Fibroblast of lung (primary cell): Measurements from ENCODE around the gene MRPL45. TPM values are rescaled to one million over a fixed set of nuclear protein-coding genes. Genes with fewer than 3 reads are reported as not detected.

ENCODE experiments used
- DNase-seq, 2 donors: peaks; one replicate each; pipeline versions ENCODE4 v3.0.0 to v3.0.0-alpha.2; 2010; ENCODE audit warnings: low read depth in 2 of 2
- H2AFZ ChIP-seq: 2 replicates; pipeline ENCODE4 v1.5.1; 2012; ENCODE audit warnings: low read length, control low read depth, inconsistent platforms
- H3K27ac ChIP-seq: 2 replicates; pipeline ENCODE4 v1.5.1; 2011; ENCODE audit warnings: low read length, control low read depth; ENCODE audit not compliant: insufficient read depth
- H3K27me3 ChIP-seq: 2 replicates; pipeline ENCODE4 v1.5.1; 2011; ENCODE audit warnings: mild to moderate bottlenecking, low read length; ENCODE audit not compliant: control insufficient read depth, insufficient read depth
- H3K36me3 ChIP-seq: 2 replicates; pipeline ENCODE4 v1.5.1; 2011; ENCODE audit warnings: low read length; ENCODE audit not compliant: control insufficient read depth, insufficient read depth
- H3K4me1 ChIP-seq: 2 replicates; pipeline ENCODE4 v1.5.1; 2011; ENCODE audit warnings: low read length; ENCODE audit not compliant: control insufficient read depth, insufficient read depth; ENCODE audit errors: extremely low read depth
- H3K4me2 ChIP-seq: 2 replicates; pipeline ENCODE4 v1.5.1; 2011; ENCODE audit warnings: low read length, control low read depth; ENCODE audit not compliant: insufficient read depth; ENCODE audit errors: extremely low read depth
- H3K4me3 ChIP-seq, 4 experiments: fragments of 200-600 bp in 1 of 4; sonication (generic) in 1 of 4; replicated peaks in 1 of 4; 2 replicates each; pipeline ENCODE4 v1.5.1; 2011 to 2016; ENCODE audit warnings: low read length in 4 of 4, low read depth in 3 of 4, mild to moderate bottlenecking in 3 of 4, control low read depth in 2 of 4, inconsistent platforms in 1 of 4, mixed read lengths in 1 of 4; ENCODE audit not compliant: insufficient read depth in 1 of 4; ENCODE audit errors: control extremely low read depth in 1 of 4
- H3K79me2 ChIP-seq: 2 replicates; pipeline ENCODE4 v1.5.1; 2012; ENCODE audit warnings: mild to moderate bottlenecking, low read length, inconsistent platforms; ENCODE audit not compliant: control insufficient read depth, insufficient read depth
- H3K9ac ChIP-seq: 2 replicates; pipeline ENCODE4 v1.5.1; 2011; ENCODE audit warnings: mild to moderate bottlenecking, low read length, control low read depth; ENCODE audit not compliant: insufficient read depth
- H3K9me3 ChIP-seq: 2 replicates; pipeline ENCODE4 v1.5.1; 2012; ENCODE audit warnings: low read depth, low read length; ENCODE audit not compliant: control insufficient read depth, insufficient read depth
- H4K20me1 ChIP-seq: 2 replicates; pipeline ENCODE4 v1.5.1; 2011; ENCODE audit warnings: low read length; ENCODE audit not compliant: control insufficient read depth, insufficient read depth; ENCODE audit errors: extremely low read depth
- EZH2 ChIP-seq: IDR thresholded peaks from 2 replicates; pipeline ENCODE4 v1.5.1; 2012; ENCODE audit warnings: low read length, control low read depth, mild to moderate bottlenecking; ENCODE audit errors: missing control alignments
- polyA plus RNA-seq, 2 donors: library from polyadenylated mRNA; depleted of rRNA in 1 of 2; stranded (reverse) in 1 of 2; unstranded in 1 of 2; fragments of >200 nt; gene quantifications; 2 replicates each; pipeline ENCODE4 v1.2.1, GENCODE V29; 2011 to 2012; ENCODE audit warnings: missing spikeins in 1 of 2
- total RNA-seq: library from RNA; depleted of rRNA; stranded (reverse); fragments of >200 nt; gene quantifications from 2 replicates; pipeline ENCODE4 v1.2.1, GENCODE V29; 2014
- TF ChIP-seq, protein P1 (sequence below), 2 donors: IDR thresholded peaks in 1 of 2; conservative IDR thresholded peaks in 1 of 2; 1 replicate in 1 of 2; 2 replicates in 1 of 2; pipeline ENCODE4 v1.5.1; 2011 to 2012; ENCODE audit warnings: low read length in 2 of 2, control low read depth in 1 of 2, inconsistent platforms in 1 of 2, low read depth in 1 of 2, mild to moderate bottlenecking in 1 of 2

The MRPL45 gene
- total and polyA plus RNA-seq, 2 donors (not counting 1 experiment from before 2014, with no cell fraction given): 34.7 to 56.1 TPM

DNA sequence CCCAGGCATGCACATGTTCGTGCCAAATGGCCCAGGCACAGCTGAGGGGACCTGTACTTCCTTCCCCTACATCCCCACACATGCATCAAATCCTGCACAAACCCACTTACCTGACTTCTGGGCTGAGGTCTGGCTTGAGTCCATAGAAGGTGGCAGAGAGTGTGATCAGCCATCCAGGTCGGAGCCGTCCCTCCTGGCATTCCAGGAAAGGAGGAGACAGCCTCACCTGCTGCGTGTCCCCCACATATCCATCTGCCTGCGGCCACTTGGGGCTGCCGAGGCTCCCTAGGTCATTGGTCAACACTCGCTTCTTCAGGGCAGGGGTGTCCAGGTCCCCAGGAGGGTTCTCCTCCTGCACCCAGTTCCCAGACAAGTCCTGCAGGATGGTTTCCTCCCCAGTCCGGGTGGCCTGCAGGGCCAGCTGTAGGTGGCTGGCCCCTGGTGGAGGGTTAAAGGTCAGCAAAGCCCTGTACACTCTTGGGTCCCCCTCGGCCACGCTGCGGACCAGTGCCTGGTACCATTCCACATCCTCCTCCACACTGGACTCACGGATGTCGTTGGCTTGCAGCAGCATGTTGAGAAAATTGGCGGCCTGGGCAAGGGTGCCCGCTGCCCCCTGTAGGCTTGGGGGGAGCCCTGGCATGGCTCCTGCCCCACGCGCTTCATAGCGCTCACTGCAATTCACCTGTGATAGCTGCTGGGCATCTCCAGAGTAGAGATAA is 46.1 kb downstream of the MRPL45 start:
- DNase-seq: no peak
- Histone ChIP-seq H3K79me2 (no peaks in the 10 kb centered on the region), H3K4me1 (no peaks in the 10 kb centered on the region), H2AFZ (no peak overlapping the region), H3K4me2 (no peak overlapping the region), H3K27ac (no peak overlapping the region), H3K36me3 (no peaks in the 10 kb centered on the region), H3K9ac (no peak overlapping the region), H3K9me3 (no peaks in the 10 kb centered on the region), H4K20me1 (no peaks in the 10 kb centered on the region), H3K4me3 (no peak overlapping the region), H3K27me3 (peaks cover 15% of the 10 kb centered on the region)
- TF ChIP-seq, protein P1, sequence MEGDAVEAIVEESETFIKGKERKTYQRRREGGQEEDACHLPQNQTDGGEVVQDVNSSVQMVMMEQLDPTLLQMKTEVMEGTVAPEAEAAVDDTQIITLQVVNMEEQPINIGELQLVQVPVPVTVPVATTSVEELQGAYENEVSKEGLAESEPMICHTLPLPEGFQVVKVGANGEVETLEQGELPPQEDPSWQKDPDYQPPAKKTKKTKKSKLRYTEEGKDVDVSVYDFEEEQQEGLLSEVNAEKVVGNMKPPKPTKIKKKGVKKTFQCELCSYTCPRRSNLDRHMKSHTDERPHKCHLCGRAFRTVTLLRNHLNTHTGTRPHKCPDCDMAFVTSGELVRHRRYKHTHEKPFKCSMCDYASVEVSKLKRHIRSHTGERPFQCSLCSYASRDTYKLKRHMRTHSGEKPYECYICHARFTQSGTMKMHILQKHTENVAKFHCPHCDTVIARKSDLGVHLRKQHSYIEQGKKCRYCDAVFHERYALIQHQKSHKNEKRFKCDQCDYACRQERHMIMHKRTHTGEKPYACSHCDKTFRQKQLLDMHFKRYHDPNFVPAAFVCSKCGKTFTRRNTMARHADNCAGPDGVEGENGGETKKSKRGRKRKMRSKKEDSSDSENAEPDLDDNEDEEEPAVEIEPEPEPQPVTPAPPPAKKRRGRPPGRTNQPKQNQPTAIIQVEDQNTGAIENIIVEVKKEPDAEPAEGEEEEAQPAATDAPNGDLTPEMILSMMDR (conservative IDR thresholded peaks at IDR 0.05 in 1 of 2, IDR thresholded peaks at IDR 0.05 in 1 of 2; ENCODE audit: low read depth in 1 of 2, low read length in 2 of 2): no peak
- no peak for TF ChIP-seq EZH2

DNA sequence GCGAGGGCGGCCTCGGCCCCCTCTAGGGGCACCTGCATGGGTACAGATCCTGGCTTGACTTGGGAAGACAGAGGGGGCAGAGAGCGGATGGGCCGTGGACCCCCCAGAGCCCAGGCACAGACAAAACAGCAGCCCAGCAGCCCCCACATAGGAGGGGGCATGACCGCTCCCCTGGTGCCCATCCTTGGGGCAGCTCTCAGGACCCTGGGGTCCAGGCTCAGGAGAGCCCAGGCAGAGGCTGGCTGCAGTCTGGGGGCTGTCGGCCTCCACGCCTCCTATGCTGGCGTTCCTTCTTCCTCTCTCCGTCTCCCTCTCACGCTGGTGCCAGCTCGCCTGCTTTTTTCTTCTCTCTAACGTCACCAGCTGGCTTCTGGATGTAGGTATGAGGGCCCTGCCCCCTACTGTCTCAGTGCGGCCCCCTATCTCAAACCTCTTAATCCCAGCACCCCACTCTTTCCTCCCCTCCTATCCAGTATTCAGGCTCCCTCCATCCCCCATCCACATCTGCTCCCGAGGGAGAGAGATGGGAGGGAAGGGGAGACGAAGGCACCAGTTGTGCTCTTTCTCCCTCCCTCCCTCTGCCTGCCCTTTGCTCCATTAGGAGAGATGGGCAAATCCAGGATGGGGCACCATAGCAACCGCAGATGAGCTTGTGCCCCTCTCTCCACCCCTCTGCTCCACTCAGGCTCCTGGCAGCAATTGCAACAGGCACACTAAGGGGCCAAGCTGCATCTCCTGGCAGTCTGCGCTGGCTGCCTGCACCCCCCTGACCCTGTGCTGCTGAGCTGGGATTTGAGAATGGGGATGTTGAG is 46.8 kb downstream of the MRPL45 start, which contains the start of gene GPR179:
Gene GPR179, minus strand, starts transcription at position 349 of the 812 bp plus-strand sequence. Its CDS starts 167 bp downstream, at position 182.
- H4K20me1 ChIP-seq: no peaks in the 10 kb centered on the region
- H3K9ac ChIP-seq: no peak within 1 kb of the TSS
- no peak within 1 kb of the TSS for H2AFZ ChIP-seq
- TF ChIP-seq EZH2: no peak
- no peak within 1 kb of the TSS for H3K4me2 ChIP-seq
- no peak for DNase-seq
- H3K4me3 ChIP-seq: no peak within 1 kb of the TSS
- no peaks in the 10 kb centered on the region for H3K36me3 ChIP-seq
- H3K4me1 ChIP-seq: no peaks in the 10 kb centered on the region
- H3K27ac ChIP-seq: no peak within 1 kb of the TSS
- H3K27me3 ChIP-seq: peaks cover 9% of the 10 kb centered on the region
- no peaks in the 10 kb centered on the region for H3K79me2 ChIP-seq
- H3K9me3 ChIP-seq: no peaks in the 10 kb centered on the region

DNA sequence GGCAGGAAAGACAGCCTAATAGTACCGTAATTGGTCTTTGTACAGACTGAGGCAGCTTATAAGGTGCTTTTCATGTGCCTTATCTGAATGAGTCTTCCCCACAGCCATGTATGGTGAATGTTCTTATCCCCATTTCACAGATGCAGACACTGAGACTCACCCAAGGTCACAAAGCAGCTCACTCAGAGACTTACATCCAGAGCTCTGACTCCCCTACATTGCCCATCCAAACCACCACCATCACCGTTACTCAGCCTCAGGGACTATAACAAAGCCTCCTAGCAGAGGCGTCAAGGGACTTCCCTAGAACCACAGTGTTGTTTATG is 47.4 kb downstream of the MRPL45 start:
- Histone ChIP-seq H3K9ac (no peak overlapping the region), H4K20me1 (no peaks in the 10 kb centered on the region), H3K4me3 (no peak overlapping the region), H3K4me1 (no peaks in the 10 kb centered on the region), H3K27ac (no peak overlapping the region), H3K36me3 (no peaks in the 10 kb centered on the region), H3K27me3 (peaks cover 7% of the 10 kb centered on the region), H3K4me2 (no peak overlapping the region), H3K9me3 (no peaks in the 10 kb centered on the region), H2AFZ (no peak overlapping the region), H3K79me2 (no peaks in the 10 kb centered on the region)
- no peak for DNase-seq
- no peak for TF ChIP-seq EZH2
- TF ChIP-seq, protein P1 (conservative IDR thresholded peaks at IDR 0.05 in 1 of 2, IDR thresholded peaks at IDR 0.05 in 1 of 2; ENCODE audit: low read depth in 1 of 2, low read length in 2 of 2): no peak
